ENCODE data around the gene NFKB1.

NFKB1 gene

GRCh38 chr4:102625232-102625930, 124.2 kb downstream of the NFKB1 start:
- peak; percentile 8 for TF ChIP-seq CTCF (conservative IDR thresholded peaks at IDR 0.05; ENCODE audit: low read depth, low read length)
- DNase-seq (ENCODE audit: low read depth): no peak
- H3K4me3 ChIP-seq (ENCODE audit: low read length): no peak overlapping the region

GRCh38 chr4:102627831-102628523, 126.8 kb downstream of the NFKB1 start:
- no peak for DNase-seq (ENCODE audit: low read depth)
- no peak overlapping the region for H3K4me3 ChIP-seq (ENCODE audit: low read length)
- TF ChIP-seq CTCF (conservative IDR thresholded peaks at IDR 0.05; ENCODE audit: low read depth, low read length): no peak

- DNase-seq (ENCODE audit: low read depth): no peak
- H3K4me3 ChIP-seq (ENCODE audit: low read length): no peak overlapping the region
- TF ChIP-seq CTCF (conservative IDR thresholded peaks at IDR 0.05; ENCODE audit: low read depth, low read length): no peak
Observed at GRCh38 chr4:102629673-102630072, 128.5 kb downstream of the NFKB1 start.

- DNase-seq (ENCODE audit: low read depth): no peak
- H3K4me3 ChIP-seq (ENCODE audit: low read length): no peak overlapping the region
- TF ChIP-seq CTCF (conservative IDR thresholded peaks at IDR 0.05; ENCODE audit: low read depth, low read length): no peak
Observed at GRCh38 chr4:102631616-102632015, 130.5 kb downstream of the NFKB1 start.

GRCh38 chr4:102632241-102633065, 131.3 kb downstream of the NFKB1 start:
- no peak overlapping the region for H3K4me3 ChIP-seq (ENCODE audit: low read length)
- DNase-seq (ENCODE audit: low read depth): no peak

GRCh38 chr4:102633100-102633499, 131.9 kb downstream of the NFKB1 start:
- TF ChIP-seq CTCF (conservative IDR thresholded peaks at IDR 0.05; ENCODE audit: low read depth, low read length): no peak
- no peak overlapping the region for H3K4me3 ChIP-seq (ENCODE audit: low read length)
- DNase-seq (ENCODE audit: low read depth): no peak

More at GRCh38 chr4:102632241-102633065, 131.3 kb downstream of the NFKB1 start:
- no peak for TF ChIP-seq CTCF (conservative IDR thresholded peaks at IDR 0.05; ENCODE audit: low read depth, low read length)

Measured in retinal pigment epithelial cell (primary cell).